AG20443 (cell line): ENCODE measurements around the gene MAMDC2.

ENCODE experiments used
- DNase-seq: peaks from one replicate; pipeline ENCODE4 v3.0.0; 2012; ENCODE audit warnings: low spot score, mixed read lengths

The MAMDC2 gene

DNA sequence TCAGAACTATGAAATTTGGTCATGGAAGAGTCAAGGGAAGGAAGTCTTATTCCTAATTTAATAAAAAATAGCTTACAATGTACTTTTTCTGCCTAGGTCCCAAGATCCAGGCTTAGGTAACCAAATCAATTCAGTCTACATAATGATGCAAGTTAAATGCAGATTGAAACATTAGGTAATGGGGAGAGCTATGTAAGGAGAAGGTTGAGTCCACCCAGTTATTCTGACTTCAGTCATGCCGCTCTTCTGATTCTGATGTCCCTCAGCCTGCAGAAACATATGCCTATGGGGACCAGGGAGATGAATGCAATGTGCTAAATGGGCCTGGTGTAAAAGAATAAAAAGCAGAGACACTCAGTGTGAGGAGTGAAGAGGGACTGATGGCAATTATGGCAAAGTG, 63.9 kb downstream of the MAMDC2 start:
- no peak for DNase-seq

DNA sequence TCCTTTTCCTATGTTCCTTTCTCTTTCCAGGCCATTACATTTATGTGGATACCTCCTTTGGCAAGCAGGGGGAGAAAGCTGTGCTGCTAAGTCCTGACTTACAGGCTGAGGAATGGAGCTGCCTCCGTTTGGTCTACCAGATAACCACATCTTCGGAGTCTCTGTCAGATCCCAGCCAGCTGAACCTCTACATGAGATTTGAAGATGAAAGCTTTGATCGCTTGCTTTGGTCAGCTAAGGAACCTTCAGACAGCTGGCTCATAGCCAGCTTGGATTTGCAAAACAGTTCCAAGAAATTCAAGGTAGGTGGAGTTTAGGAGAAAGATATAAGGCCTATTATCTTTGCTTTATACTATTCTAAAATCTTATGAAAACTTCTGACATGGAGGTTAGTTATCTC, 64.5 kb downstream of the MAMDC2 start:
- no peak for DNase-seq

DNA sequence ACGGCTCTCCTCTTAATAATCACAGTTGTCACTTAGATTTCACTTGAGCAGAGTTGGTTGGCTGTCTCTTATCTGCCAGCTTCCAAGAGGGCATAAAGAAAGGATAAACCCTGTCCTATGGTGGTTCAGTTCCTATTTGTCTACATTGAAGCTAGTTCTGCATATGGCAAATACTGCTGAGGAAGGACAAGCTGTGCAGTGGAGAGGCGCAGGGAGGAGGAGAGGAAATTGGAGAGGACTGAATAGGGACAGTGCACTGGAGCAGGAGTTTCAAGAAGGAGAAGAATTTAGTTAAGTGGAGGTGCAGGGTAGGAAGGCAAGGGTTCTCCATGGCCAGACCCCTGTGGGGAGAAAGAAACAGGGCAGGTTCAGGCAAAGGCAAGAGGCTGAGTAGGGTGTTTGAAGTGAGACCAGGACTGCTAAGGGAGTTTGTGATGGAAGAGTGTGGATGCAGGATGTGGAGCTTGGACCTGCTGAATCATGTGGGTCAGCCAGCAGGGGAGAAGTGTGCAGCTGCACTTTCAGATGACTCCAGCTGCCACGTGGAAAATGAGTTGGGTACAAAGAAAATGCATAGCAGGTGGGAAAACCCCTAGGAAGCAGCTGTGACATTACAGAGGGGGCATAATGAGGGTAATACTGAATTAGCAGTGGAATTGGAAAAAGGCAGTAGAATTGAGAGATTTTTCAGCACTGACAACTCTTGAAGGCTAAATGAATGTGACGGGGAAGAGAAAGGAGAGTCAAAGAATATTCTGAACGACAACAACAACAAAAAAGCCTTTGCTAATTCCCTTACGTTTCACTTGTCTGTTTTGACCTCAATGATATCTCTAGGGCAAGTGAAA, 66.8 kb downstream of the MAMDC2 start:
- no peak for DNase-seq

DNA sequence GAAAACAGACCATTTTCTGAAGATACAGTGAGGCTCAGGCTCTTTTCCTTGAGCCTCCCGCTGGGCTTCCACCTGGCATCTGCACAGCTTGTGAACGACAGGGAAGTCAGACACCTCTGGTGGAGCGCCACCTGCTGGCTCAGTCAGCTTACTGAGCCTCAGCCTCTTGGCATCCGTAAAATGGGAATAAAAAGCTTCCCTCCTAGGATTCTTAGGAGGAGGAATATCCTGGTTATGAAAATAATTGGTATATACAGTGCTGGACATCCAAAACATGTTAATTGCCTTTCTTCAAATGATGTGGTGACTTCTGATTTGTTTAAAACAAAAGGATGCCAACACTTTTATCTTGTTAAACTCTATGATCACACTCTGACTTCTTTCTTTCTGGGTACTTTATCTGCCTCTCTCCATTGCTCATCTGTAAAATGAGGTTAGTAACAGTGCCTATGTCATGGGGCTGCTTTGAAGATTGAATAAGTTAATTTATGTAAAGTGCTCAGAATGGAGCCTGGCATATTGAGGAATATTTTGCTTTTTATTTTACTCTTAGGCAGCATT, 67.5 kb downstream of the MAMDC2 start:
- peak; percentile 68 for DNase-seq

DNA sequence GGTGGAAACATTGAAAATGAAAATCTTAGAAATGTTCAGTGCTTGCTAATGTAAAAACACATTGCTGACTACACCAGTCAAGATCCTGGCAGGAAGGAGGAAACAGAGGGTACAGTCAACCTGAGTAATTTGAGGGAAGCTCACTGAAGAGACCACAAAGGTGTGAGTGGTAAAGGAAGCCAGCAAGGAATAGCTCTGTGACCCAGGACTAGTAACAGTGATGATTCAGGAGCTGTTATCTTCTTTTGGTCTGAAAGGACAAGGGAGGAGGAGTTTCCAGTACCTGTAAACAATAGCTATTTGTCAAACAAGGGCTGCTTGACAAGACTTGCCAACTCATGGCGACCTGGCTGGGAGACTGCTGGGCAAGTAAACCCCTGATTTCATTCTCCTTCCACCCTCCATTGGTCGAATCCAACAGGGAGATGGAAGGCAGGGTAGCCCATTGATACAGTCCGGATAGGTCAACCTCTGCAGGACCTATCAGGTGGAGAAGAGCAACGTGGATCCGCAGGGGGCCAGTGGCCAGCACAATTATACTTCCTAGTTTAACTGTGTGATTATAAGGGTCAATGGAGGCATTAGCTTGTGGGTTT, 68.1 kb downstream of the MAMDC2 start:
- no peak for DNase-seq

DNA sequence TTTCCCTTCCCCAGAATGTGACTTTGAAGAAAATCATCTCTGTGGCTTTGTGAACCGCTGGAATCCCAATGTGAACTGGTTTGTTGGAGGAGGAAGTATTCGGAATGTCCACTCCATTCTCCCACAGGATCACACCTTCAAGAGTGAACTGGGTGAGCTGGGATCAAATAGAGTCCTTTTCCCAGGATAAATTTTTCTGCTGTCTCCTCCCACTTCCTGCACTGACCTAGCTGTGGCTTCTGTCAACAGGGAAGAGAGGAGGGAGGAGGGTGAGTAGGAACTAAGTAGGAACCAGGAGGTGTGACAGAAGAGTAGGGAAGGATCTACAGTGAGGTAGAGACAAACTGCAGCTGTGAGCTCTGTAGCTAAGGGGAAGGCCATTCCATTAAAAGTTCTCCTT, 69.3 kb downstream of the MAMDC2 start:
- no peak for DNase-seq

DNA sequence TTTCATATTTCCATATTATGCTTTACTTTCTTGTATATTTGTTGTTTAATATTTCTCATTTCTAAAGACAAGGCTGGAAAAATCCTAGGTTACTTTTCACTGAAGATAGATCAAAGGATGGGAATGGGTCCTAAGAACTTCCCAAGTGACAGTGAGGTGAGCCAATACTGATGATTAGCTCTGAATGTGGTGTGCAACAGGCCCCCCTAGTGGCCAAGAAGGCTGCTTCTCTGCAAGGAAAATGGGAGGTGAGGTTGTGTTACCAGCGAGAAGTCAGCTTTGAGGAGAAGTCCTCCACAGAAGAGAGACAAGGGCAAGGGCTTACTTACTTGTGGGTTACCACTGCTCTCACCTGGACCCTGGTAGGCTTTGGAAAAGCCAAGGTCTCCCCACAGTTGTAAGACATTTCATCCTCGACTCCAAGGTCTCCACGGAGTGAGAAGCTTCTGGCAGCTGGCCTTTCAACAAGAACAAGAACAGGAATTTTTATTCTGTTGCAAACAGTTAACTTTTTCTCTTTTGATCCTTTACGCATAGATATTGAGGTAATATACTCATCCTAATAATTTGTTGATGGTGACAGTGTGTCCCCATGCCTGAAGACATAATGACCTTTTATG, 69.9 kb downstream of the MAMDC2 start:
- peak; percentile 83 for DNase-seq

DNA sequence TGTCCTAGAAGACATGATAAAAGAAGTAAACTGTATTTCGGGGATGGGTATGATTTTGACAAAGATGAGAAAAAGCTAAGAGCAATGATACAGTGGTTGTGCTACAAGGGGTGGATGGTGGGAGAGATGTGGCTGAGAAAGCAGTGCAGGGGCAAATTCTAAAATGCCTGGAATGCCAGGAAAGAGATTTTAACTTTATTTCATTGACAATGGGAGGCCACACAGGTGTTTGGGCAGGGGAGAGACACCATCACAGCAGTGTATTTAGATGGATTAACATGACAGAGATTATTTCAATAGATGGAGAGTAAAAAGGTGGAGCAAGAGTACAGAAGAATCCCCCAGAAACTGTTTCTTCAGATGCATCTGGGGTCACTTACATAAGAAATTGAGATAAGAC, 71.2 kb downstream of the MAMDC2 start:
- DNase-seq: no peak

DNA sequence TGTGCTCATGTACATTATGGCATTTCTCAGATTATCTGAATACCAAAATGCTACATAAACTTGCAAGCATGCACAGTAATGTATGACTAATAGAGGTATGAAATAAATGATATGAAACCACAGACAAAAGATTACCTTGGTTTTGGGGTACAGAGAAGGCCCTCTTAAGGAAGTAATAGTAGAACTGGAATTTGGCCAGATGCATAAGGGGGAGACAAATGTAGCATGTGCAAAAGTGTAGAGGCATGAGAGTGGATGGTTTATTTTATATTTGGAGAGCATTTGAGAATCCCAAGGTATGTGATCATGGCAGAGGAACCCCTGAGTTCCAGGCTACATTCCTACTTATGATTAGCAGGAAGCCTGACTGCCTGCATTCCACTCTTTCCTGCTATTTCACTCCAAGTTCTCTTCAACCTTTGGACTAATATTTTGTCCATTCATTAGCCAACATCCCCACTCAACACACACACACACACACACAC, 74.2 kb downstream of the MAMDC2 start:
- DNase-seq: peak; percentile 20

DNA sequence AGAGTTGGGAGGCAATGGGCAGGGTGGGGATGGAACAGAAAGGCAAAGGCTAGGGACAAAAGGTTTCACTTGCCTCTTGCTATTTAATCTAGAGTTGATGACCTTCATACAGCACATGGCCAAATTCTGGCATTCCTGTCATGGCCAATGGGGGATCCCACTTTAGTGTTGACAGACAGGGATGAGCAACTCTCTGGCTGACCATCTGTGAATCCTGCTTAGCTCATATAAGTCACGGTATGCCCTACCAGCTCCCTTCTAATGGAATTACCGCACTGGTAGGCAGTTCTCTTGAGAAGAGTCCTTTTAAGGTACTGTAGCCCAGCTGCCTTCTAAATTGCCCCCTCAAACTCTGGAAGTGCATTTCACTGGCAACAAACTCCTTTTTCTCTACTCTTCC, 76.1 kb downstream of the MAMDC2 start:
- no peak for DNase-seq

DNA sequence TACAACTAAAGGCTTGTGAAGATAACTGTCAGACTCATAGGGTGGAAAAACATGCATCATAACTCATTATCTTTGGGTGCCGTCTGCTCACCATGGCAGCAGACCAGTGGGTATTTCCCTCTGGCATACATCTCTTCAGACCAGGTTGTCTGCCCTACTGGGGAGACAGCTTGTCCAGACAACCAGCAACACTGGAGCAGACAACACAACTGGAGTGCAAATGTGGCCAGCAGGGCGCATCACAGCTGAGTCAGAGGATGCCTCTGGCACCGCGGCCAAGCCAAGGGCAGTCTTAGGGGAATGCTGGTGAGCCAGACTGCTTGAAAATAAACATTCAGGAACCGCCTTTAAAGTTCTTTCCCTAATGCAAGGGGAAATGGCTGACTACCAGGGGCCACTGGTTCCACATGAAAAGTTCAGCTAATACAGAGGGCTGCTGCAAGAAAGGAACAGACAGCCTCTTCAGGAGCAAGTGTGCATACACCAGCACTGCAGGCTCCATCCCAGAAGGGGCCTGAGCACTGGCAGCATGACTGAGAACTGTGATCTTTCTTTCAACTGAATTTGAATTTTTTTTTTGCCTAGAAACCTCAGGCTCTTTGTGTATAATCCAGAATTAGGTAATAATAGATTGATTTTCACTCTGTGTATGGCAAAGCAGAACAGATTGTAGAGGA, 77.3 kb downstream of the MAMDC2 start:
- DNase-seq: peak; percentile 93

DNA sequence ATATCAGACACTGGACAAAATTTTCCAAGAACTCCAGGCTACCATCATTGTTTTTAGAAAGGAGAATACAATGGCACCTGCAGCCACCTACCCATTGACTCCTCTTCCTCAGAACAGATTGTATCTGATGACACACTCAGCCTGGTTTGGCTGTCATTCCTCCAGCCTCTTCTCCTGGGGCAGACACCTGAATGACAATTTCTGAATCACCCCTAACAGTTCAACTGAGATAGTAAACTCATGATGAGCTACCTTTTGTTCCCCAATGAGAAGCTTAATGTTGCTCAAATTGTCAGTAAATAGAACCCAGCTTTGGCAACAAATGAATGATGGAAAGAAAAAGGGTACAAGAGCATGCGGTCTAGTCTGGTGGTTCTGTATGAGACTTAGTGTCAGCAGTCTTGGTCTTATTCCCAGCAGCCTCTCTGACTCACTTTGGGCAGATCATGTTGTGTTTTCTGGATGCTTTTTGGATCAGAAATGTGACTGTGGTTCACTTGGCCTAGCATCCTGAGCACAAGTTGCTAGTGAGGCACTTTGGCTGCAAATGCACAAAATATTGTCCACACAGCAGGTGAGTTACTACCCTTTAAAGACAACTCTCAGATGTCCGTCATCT, 78.3 kb downstream of the MAMDC2 start:
- DNase-seq: peak; percentile 64

DNA sequence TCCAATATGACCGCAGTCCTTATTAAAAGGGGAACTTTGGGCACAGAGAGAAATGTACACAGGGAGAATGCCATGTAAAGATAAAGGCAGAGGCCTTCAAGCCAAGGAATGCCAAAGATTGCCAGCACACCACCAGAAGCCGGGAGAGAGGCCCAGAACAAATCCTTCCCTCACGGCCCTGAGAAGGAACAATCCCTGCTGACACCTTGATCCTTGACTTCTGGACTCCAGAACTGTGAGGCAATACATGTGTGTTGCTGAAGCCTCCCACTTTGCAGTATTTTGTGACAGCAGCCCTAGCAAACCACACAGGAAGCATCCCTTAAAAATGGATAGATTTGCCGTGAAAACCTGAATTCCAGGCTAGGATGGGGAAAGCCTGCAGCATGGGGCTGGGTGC, 80.0 kb downstream of the MAMDC2 start:
- no peak for DNase-seq

DNA sequence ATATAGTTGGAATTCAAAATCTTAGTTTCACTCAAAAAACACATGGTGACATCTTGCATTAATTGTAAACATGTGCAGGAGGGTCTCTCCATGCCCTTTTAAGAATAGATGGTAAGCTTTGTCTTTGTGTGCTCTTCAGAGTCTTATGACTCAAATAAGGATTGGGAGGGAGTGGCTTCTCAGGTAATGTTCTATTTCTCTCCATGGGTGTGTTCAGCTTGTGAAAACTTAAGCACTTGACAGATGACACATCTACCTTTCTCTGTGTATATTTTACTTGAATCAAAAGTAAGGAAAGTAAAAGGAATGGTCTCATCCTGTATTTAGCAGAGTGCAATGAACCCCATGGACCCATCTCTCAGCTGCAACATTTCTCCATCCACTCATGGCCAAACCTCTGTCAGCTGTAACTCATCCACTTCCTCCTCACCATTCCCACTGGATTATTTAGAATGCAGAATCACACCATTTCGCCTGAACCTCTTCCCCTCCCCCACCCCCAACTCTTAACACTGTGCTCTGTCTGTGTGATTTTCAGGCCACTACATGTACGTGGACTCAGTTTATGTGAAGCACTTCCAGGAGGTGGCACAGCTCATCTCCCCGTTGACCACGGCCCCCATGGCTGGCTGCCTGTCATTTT, 82.1 kb downstream of the MAMDC2 start:
- no peak for DNase-seq

DNA sequence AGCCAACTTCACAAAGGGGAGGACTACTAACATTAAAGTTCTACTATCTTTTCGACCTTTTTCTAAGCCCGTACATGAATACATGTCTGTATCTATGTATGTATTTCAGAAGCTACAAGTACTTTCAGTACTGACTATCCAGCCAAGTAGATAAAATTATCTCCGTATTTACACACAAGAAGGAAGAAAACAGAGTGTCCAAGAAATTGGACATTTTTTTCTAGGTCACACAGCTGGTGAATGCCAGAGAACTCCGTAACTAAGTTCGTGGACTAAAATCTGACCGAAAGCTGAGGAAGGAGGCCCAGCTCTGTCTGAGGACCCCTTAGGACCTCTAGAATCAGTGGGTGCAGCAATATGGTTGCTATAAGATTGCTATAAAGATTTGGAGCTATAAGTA, 83.4 kb downstream of the MAMDC2 start:
- no peak for DNase-seq

DNA sequence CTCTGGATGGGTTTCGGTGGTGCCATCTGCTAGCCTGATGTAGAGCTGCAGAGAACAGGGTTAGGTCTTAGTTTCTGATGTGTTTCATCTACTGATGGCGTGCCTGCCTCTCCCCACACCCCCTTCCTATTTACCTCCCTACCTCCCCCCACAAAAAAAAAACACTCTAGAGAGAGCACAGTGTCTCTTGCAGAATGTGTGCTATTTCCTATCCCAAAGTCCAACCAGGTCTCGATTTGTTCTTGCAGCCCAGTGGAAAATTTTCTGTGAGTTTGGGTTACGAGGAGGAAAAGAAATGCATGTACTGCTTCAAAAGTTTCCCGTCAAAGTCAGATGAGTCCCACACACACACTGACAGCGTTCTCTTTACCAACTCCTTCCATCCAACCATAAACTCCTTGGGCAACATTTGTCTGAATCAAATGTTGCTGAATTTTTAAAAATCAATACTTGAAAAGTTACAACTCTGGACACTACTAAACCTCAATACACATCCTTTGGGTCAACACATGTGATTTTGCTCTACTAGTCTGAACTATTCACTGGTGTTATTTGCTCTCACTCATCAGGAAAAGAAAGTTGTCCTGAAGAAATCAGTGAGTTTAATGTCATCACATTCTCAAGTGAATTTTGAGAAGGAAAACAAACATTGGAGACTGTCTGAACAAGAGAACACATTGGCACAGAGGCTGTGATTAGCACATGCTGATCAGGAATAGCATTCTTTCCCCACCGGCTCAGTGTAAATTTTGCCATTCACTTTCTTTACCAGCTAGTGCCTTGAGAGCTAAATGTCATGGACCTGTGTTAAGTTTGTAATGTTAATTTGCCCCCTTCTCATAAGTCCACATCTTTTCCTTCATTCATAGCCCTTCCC, 84.1 kb downstream of the MAMDC2 start:
- no peak for DNase-seq

DNA sequence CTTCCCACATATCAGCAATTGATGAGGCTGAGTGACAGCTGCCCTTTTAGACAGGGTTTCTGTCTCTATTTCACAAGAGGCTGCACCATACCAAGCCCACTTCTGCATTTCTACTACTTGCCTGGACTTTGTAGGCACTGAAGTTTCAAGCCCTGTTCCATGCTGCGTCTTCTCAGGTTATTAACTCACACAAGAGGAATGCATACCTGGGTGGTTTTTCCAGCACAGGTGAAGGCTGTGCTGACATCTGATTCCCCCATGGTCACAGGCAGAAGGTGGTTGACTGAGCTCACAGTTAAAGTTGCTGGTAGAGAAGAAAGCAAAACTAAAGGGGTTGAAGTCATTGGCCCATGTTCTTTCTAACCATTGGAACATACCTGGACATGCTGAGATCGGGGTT, 86.6 kb downstream of the MAMDC2 start:
- no peak for DNase-seq

DNA sequence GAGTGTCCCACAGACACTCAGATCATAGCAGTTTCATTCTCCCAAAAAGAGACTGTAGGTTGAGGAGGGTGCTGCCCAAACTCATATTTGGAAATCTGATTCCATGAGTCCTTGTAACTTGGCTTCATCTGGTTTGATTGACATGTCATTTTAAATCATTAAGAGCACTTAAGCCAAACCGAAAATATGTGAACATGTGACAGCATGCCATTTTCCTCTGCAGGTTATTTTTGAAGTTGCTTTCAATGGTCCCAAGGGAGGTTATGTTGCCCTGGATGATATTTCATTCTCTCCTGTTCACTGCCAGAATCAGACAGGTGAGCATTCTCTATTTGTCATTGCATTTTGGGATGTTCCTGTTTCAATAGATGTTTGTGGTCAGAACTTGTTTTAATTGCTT, 87.6 kb downstream of the MAMDC2 start:
- no peak for DNase-seq

DNA sequence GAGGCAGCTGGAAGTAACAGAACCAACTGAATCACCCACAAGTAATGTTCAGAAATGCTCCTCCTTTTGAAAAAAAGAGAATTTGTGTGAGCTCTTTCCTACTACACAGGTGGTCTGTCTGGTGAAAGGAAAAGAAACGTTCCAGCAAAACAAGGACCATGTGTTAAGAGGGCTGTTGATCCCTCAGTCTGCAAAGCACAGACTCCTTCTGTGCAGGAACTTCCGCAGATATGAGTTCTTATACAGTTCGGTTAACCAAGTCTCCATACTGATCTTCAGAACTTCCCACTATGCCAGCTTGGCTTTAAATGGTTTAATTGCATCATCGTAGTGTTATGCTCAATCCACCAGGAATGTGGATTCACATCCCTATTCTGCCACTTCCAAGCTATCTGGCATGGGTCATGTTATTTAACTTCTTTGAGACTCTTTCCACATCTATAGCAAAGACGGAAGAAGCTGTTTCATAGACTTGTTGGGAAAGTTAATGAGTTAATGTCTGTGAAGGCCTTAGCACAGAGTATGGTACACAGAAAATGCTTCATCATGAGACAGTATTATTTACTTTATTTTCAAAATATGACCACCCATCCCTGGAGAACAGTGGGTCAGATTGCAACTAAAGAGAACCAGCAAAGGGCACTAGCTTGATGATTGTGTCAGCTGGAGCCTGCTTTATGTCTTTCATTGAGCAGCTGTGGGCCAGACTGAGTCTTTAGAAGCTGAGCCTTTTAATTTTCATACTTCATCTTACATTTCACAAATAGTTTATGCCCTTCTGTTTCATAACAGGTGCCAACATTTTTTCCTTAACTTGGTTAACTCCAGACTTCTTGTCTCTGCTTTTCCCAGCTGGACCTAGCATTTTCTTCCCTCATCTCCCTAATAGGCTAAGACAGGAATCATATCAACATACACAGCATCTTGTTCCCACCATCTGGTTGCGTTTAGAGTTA, 89.9 kb downstream of the MAMDC2 start:
- peak; percentile 22 for DNase-seq
